ENCODE data around the gene GYS1.

Gene GYS1

DNA sequence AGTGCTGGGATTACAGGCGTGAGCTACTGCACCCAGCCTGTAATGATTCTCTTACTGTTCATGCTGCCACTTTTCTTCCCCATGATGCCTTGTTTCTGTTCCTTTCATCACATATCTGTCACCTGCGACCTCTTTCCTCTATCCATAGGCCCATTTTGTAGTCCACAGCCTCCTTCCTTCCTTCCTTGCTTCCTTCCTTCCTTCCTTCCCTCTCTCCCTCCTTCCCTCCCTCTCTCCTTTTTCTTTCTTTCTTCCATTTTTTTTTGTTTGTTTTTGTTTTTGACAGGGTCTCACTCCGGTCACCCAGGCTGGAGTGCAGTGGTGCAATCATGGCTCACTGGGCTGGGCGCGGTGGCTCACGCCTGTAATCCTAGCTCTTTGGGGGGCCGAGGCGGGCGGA, 4.2 kb downstream of the GYS1 start:
- DNase-seq (ENCODE audit: low read depth) = no peak

DNA sequence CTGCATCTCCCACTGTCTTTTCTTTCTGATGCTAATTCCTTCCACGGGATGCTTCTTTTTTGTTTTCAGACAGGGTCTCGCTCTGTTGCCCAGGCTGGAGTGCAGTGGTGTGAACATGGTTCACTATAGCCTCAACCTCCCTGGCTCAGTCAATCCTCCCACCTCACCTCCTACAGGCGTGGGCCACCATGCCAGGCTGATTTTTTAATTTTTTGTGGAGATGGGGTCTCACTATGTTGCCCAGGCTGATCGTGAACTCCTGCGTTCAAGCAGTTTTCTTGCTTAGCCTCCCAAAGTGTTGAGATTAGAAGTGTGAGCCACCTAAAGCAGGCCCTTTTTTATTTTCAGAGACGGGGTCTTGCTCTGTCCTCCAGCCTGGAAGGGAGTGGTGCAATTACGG, 4.8 kb downstream of the GYS1 start:
- no peak for DNase-seq (ENCODE audit: low read depth)

DNA sequence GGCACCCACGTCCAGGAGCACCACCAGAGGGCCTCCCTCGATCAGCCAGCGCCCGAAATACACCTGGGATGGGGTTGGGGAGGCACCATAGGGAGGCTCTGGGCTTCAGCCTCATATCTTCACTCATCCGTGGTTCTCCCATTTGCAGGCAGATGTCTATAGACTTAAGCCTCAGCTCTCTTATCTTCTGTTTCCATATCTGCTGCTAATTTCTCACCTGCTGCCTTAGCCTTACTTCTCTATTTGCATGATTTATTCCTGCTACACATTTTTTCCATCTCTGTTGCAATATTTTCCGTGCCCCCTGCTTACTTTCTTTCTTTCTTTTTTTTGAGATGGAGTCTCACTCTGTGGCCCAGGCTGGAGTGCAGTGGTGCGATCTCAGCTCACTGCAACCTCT, 5.8 kb downstream of the GYS1 start:
- DNase-seq (ENCODE audit: low read depth) = no peak

GRCh38 chr19:48986211-48986610, 6.9 kb downstream of the GYS1 start:
- no peak for DNase-seq (ENCODE audit: low read depth)

GRCh38 chr19:48985711-48986110, 7.4 kb downstream of the GYS1 start:
- DNase-seq (ENCODE audit: low read depth) = no peak

DNA sequence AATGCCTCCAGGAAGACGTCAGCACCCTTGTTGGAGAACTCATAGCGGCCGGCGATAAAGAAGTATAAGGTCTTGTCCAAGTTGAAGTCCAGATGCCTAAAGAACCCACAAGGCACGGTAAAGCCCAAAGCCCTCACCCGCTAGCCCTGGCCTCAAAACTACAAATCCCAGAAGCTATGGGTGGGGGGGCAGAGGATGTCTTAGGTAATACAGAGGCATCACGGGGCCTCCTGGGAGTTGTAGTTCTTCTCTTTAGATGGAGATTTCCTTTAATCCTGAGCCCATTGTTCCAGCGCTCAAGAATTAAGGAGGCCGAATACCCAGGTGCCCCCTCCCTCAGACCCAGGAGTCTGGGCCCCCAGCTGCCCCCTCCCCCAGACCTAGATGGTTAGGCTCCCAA, 10.8 kb downstream of the GYS1 start:
- DNase-seq (ENCODE audit: low read depth) = no peak

GRCh38 chr19:48977061-48977460, 16.0 kb downstream of the GYS1 start:
- DNase-seq (ENCODE audit: low read depth) = no peak

DNA sequence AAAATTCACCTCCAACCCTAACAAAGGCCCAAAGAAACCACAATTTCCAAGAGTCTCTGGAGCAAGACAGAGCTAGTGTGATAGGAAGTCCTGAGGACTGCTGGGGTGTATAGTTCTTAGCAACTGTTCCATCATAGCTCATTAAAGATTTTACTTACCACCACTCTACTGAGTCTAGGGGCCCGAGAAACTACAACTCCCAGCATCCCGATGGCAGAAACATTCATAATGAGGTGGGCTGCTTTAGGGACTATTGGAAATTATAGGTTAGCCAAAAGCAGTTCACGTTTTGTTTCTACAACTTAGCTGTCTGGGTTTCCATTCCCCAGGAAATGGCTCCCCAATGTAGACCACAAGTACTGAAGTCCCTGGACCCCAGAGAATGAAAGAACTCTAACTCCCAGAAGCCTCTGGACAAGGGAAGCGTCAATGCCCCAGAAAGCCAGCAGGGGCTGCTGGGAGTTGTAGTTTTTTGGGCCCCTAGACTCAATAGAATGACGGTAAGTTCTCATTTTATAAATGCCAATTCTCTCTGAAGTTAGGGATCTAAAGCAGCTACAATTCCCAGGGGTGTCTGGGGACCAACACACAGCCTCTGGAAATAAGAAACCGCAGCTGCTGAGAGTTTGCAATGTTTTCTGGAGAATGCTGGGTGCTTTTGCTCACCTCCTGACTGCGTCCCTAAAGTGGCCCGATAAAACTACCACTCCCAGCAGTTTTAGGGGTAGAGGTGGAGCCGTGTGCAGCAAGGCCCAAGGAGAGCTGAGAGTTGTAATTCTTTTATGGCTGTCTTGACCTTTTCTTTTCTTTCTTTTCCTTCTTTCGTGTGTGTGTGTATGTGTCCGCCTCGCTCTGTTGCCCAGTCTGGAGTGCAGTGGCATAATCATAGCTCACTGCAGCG, 16.9 kb downstream of the GYS1 start:
- DNase-seq (ENCODE audit: low read depth) = no peak

- DNase-seq (ENCODE audit: low read depth) = peak; percentile 80
Measured at GRCh38 chr19:48970923-48971395, 22.1 kb downstream of the GYS1 start.

- no peak for DNase-seq (ENCODE audit: low read depth)
Measured at GRCh38 chr19:48970139-48970766, 22.9 kb downstream of the GYS1 start.

DNA sequence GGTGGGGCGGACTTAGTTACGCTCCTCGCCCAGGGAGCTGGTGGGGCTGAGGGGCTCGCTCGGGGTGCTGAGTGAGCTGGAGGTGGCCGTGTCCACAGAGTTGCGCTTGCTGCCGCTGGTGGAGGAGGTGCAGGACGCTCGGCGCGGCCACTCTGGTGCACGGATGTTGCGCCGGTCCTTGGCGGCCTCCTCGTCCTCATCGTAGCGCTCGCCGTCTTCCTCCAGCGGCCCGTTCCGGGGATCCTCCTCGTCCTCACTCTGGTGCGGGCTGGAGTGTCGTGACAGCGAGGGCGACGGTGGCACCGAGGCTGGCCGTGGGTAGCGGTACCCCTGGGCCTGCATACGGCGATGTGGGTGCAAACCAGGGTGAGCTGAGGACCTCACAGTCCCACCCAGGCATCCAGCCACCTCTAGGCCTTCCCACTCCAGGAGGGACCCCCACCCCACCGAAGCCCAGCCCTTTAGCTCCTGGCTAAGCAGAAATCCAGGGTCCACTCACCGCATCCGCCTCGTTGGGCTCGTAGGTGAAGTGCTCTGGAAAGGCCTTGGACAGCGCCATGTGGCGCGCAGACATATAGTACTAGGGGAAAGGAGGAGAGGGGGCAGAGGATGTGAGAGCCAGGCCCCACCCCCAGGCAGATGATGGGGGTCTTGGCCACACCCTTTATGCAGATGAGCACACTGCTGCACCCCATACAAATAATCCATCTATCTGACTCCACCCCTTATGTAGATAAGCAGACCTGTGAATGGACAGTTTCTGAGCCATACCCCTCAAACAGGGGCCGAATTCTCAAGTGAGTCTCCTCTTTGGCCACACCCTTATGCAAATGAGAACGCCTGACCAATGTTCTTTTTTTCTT, 23.6 kb downstream of the GYS1 start:
- no peak for DNase-seq (ENCODE audit: low read depth)

DNA sequence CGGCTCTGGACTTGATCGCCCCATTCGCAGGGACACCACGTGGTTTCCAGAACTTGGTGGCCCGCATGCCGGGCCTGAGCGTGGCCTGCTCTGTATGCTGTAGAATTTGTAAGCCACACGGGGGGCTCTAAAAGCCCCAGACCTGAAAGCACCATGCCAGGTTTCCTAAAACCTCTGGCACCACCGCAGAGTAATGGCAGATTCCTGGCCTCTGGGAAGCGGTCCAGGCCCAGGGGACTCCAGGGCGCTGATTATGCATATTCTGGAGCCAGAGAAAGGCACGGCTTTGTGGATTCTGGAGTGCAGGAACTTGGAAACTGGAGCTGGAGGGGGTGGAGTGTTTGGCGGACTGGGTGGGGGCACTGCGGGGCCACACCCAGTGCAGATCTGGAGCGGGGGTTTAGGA, 24.3 kb downstream of the GYS1 start:
- DNase-seq (ENCODE audit: low read depth) = no peak

DNA sequence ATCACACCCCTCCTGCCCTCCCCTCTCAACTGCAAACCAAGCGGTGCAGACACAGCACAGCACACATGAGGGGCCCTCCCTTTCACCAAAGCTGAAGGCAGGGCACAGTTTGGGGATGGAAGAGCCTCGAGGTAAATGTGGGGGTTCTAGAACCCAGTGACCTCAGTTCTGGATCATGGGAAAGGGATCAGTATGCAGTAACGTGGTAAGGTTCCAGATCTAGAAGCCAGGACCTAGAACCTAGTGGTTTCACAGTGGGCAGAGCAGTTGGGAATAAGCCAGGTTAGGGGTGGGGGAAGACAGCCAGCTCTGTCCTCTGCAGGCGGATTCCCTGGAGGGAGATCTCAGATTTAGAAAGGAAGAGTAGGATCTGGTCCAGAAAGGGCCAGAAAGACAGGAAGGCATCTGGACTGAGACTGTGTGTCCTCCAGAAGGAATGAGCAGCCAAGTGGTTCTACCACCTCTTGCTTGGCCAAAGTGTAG, 24.9 kb downstream of the GYS1 start:
- no peak for DNase-seq (ENCODE audit: low read depth)

DNA sequence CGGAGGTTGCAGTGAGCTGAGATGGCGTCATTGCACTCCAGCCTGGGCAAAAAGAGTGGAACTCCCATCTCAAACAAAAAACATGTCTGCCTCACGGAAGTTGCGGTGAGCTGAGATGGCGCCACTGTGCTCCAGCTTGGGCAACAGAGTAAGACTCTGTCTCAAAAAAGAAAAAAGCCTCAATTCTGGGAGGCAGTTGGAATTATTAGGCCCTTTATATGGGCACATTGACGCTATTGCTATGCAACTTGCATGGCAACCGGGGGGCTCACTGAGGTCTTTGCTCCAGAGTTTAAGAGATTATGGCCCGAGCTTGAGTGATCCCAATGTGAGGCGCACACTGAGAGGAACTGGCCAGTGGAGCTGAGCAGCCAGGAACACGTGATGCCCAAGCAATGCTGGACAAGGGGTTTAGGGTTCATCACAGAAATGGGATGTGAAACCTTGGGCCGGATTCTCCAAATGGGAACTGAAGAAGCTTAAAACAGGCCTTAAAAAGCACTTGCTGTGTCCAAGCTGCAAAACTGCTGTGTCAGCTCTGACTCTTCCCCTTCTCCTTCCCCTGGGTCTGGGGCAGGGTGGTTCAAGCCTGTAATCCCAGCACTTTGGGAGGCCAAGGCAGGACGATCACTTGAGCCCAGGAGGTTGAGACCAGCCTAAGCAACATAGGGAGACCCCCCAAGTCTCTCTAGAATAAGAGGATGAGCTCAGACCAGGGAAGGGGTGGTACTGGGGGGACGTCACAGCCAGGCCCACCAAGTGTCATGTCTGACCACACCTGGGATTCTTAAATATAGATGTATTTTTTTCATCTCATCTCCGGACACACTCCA, 25.5 kb downstream of the GYS1 start:
- no peak for DNase-seq (ENCODE audit: low read depth)

DNA sequence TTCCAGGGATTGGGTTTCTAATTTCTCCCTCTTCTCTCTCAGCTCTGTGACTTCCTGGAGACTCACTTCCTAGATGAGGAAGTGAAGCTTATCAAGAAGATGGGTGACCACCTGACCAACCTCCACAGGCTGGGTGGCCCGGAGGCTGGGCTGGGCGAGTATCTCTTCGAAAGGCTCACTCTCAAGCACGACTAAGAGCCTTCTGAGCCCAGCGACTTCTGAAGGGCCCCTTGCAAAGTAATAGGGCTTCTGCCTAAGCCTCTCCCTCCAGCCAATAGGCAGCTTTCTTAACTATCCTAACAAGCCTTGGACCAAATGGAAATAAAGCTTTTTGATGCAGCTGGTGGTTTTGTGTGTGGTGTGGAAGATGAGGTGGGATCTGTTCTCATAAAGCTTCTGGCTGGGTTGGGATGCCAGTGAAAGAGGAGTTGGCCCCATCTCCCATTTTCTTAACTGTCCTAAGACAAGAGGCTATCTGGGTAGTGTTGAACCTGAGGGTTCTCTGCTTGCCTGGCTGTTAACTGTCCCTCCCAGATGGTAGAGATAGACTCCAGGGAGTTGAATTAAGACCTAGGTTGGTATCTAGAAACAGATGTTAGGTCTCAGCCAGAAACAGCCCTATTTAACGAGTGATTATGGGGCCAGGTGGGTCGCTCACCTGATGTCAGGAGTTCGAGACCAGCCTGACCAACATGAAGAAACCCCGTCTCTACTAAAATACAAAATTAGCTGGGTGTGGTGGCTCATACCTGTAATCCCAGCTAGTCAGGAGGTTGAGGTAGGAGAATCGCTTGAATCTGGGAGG, 26.4 kb downstream of the GYS1 start:
- no peak for DNase-seq (ENCODE audit: low read depth)

DNA sequence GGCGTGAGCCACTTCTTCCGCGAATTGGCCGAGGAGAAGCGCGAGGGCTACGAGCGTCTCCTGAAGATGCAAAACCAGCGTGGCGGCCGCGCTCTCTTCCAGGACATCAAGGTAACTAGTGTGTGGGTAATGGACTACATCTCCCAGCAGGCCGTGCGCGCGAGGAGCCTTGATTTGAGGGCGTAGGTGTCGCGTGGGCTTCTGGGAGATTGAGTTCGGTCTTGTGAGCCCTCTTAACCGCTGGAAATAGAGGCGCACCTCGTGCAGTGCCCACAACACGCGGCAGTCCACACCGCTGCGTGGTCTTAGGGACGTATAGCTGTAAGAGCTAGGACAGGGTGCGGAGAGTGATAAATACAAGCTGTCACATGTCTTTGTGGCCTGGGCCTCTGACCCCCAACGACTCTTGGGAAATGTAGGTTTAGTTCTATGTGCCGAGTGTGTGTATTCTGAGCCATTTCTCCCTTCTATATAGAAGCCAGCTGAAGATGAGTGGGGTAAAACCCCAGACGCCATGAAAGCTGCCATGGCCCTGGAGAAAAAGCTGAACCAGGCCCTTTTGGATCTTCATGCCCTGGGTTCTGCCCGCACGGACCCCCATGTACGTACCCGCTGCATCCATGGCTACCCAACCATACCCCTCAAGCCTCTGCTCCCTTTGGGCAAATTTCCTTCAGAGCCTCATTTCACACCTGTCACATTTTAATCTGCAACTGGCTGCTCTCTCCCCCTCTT, 27.1 kb downstream of the GYS1 start:
- DNase-seq (ENCODE audit: low read depth) = peak; percentile 82

DNA sequence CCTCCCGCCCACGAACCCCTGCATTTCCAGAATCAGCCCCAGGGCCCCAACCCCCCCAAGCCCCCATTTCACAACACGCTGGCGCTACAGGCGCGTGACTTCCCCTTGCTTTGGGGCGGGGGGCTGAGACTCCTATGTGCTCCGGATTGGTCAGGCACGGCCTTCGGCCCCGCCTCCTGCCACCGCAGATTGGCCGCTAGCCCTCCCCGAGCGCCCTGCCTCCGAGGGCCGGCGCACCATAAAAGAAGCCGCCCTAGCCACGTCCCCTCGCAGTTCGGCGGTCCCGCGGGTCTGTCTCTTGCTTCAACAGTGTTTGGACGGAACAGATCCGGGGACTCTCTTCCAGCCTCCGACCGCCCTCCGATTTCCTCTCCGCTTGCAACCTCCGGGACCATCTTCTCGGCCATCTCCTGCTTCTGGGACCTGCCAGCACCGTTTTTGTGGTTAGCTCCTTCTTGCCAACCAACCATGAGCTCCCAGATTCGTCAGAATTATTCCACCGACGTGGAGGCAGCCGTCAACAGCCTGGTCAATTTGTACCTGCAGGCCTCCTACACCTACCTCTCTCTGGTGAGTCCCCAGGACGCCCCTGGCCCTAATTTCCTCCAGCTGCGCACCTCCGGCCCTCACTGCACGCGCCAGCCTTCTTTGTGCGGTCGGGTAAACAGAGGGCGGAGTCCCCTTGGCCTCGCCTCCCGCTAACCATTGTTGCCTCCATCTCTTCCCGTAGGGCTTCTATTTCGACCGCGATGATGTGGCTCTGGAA, 27.9 kb downstream of the GYS1 start, which contains the start of gene FTL:
FTL (plus strand) TSS at position 270 of the 766 bp plus-strand sequence; CDS start at position 469, 199 bp downstream.
- peak; percentile 65 for DNase-seq (ENCODE audit: low read depth)

DNA sequence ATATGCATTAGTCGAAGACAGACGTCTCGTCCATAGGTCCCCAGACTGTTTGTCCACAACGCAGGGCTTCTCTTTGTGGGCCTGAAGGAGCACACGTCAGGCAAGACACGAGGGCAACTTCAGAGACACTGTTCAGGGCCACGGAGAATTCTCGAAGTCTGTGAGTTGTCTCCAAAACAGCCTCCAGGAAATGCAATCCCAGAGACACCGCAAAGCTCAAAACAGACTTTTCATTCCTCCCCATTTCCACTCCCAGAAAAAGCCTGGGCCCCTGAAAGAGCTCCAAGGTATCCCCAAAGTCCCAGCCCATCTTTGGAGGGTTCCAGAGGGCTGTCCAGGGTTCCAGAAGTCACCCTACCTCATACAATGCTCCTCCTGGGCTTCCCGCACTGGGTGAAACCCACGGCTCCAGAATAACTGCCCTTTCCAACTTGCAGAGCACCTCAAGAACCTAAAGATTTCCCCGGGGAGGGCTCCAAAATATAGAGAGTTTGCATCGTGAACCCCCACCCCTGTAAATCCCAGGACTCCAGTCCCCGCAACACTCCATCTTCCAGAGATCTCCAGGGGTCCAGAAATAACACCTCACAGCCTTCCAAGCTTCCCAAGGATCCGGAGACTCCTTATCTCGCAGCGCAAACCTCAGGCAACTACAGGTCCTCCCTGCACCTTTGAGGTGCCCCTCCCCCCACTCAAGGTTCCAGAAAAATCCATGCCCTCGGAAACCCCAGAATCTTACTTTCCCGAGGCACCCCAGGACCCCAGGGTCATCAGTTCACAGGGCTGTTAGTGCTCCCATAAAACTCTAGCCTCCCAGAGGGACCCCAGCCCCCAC, 28.7 kb downstream of the GYS1 start:
- no peak for DNase-seq (ENCODE audit: low read depth)

Measured in stimulated activated CD8-positive, alpha-beta memory T cell treated with anti-CD3 and anti-CD28 coated beads, Interleukin-15, amount 100 ng/mL, for 1 hour (primary cell).